GM21360 (cell line): ENCODE data around the gene DCTPP1.
A peak's percentile ranks its signal among the peaks of the same experiment; 100 is the strongest.

ENCODE experiments used
- ATAC-seq: cut with Tn5 transposase; IDR thresholded peaks from one replicate; pipeline ENCODE4 v1.9.1; 2021; ENCODE audit warnings: mild to moderate bottlenecking, moderate library complexity; ENCODE audit not compliant: unreplicated experiment

The DCTPP1 gene

GRCh38 chr16:30382111-30382881 lies 47.5 kb downstream of the DCTPP1 start, which contains the start of gene SEPTIN1:
TSS of gene SEPTIN1 (minus strand) at chr16:30382561. CDS start at chr16:30382542, 19 bp downstream.
- no peak for ATAC-seq

DNA sequence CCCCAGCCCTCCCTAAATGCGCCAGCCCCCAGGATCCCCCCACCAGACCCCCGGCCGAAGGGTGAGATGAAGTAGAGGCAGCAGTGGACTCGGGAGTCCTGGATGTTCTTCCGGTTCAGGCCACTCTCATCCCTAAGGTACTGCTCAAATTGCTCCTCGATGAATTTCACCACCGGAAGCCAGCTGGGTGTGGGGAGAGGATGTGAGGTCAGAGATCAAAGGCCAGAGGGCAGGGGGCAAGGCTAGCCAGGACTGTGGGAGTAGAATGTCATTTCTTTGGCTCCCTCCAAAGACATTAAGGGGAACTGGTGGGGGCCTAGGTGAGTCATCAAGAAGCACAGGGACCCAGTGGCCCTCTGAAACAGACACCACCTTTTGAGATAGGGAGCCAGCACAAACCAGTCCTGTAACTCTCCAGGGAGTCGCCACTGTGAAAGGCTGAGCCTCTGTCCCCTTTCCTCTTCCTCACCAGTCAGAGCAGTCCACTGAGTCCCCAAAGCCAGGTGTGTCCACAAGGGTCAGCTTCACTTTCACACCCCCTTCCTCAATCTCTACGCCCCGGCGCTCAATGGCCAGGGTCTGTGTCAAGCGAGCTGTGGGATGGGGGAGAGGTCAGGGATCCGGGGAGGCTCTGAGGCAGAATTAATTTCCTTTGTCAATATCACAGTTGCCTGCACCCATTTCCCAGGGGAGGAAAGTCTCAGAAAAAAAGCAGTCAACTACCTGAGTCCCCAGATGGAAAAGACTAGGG lies 48.4 kb downstream of the DCTPP1 start:
- no peak for ATAC-seq

- no peak for ATAC-seq
Measured at GRCh38 chr16:30380803-30381208, 49.0 kb downstream of the DCTPP1 start.

DNA sequence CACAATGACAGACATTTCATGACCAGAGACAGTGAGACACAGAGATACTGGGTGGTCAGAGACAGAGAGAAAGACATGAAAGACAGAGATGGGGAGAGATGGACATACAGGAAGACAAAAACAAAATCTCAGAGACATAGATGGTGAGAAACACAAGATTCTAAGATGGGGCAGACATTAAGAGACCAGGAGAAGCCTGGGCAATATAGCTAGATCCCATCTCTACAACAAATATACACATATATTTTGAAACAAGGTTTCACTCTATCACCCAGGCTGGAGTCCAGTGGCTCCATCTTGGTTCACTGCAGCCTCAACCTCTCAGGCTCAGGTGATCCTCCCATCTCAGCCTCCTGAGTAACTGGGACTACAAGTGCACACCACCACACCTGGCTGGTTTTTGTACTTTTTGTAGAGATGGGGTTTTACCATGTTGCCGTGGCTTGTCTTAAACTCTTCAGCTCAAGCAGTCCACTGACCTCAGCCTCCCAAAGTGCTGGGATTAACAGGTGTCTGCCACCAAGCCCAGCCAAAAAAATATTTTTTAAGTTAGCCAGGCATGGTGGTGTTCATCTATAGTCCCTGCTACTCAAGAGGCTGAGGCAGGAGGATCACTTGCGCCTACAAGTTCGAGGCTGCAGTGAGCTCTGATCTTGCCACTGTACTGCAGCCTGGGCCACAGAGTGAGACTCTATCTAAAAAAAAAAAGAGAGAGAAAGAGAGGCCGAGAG lies 49.6 kb downstream of the DCTPP1 start:
- no peak for ATAC-seq

DNA sequence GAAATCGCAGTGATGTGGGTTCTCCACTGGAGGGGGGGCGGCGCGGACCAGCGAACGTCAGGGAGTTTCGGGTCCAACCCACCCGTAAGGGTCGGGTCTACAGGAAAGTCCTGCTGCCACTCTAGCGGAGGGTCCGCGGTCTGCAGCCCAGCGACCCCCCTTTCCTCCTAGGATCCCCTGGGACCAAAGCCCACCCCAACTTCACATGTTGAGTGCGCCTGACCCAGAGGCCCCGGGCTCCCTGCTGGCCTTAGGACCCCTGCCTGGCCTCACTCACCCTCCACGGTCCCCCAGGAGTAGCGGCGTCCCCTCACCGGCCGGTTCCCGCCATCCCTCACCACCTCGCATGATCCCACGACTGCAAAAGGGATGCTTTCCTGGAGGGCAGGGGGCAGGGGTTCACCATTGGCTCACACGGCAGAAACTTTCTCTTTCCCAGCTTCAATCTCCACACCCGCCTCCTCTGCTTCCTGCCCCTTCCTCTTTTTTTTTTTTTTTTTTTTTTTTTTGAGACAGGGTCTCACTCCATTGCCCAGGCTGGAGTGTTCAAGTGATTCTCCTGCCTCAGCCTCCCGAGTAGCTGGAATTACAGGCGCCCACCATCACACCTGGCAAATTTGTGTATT lies 50.6 kb downstream of the DCTPP1 start:
- no peak for ATAC-seq

DNA sequence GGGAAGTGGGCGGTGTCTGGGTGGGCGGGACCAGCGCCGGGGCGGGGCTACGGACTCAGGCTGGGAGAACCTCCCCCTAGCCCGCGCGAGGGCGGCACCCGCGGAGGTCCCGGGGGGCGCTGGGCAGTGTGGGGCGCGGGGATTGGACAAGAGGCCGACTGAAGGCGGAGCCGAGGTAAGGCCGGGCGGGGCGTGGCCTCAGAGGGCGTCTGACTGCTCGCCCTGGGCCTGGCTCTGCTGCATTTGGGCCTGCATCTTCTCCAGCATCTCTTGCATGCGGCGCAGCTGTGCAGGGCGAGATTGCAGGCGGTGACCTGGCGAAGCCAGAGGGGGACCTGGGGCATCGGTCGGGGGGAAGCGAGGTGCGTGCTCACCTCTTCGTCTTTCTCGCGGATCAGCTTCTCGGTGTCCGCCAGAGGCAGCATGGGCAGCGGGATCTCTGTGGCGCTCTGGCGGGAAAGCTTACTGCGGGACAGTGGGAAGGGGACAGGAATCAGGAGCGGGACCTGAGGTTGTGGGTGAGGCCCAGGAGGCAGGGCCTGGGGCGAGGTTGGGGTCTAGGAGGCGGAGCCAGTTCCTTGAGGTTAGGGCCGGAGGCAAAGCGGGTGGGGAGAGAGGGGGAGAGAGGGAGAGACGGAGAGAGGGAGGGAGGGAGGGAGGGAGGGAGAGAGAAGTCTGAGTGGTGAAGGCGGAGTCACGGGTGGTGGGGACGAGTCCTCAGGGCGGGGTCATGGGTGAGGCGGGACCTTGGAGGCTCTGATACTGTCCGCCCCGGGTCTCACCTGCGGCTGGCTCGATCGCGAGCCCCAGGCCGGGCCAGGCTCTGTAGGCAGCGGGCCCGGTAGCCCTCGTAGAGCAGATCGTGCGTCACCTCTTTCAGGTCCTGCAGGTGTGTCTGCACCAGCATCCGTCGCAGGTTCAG lies 51.3 kb downstream of the DCTPP1 start:
- ATAC-seq = peak; percentile 77

- ATAC-seq = peak; percentile 24
Measured at GRCh38 chr16:30377812-30378235, 52.0 kb downstream of the DCTPP1 start.

GRCh38 chr16:30377050-30377811 lies 52.6 kb downstream of the DCTPP1 start:
- no peak for ATAC-seq

DNA sequence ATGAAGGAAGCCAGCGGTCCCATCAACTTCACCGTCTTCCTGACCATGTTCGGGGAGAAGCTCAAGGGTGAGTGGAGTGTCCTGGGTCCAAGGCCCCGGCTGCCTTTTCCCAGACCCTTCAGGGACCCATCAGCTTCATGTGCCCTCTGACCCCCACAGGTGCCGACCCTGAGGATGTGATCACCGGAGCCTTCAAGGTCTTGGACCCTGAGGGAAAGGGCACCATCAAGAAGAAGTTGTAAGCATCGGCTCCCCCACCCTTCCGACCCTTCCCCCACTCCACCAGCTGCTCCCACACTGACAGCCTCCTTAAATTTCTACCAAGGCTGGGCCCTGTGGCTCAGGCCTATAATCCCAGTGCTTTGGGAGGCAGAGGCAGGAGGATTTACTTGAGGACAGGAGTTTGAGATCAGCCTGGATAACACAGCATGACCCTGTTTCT lies 53.3 kb downstream of the DCTPP1 start:
- no peak for ATAC-seq

- ATAC-seq = no peak
Measured at GRCh38 chr16:30375864-30376263, 54.0 kb downstream of the DCTPP1 start.

- ATAC-seq = no peak
Measured at GRCh38 chr16:30374538-30374937, 55.3 kb downstream of the DCTPP1 start, which contains the start of gene MYL11. TSS of gene MYL11 (plus strand) at chr16:30374802. CDS start at chr16:30374858, 56 bp downstream.
